DND-41 (cell line): ENCODE measurements around the gene DYNC1H1.

ENCODE experiments used
- ATAC-seq: fragments of 200-7000 bp; cut with Tn5 transposase; 3 replicates; pipeline ENCODE4 v1.9.1; 2021; ENCODE audit warnings: low read depth; ENCODE audit not compliant: insufficient read depth
- DNase-seq: peaks from one replicate; pipeline ENCODE4 v3.0.0-alpha.2; 2020
- H2AFZ ChIP-seq: 2 replicates; pipeline ENCODE4 v1.6.0; 2012; ENCODE audit warnings: low read depth, low read length
- H3K27ac ChIP-seq: 2 replicates; pipeline ENCODE4 v1.5.1; 2012; ENCODE audit warnings: low read length, inconsistent platforms
- H3K27me3 ChIP-seq: fragments of 200-600 bp; sonication (generic); 2 replicates; pipeline ENCODE4 v1.6.0; 2012; ENCODE audit warnings: low read length, mild to moderate bottlenecking, inconsistent platforms; ENCODE audit not compliant: insufficient read depth, poor library complexity
- H3K36me3 ChIP-seq: 2 replicates; pipeline ENCODE4 v1.5.1; 2012; ENCODE audit warnings: low read length, inconsistent platforms; ENCODE audit not compliant: insufficient read depth
- H3K4me1 ChIP-seq: 2 replicates; pipeline ENCODE4 v1.5.1; 2012; ENCODE audit warnings: mild to moderate bottlenecking, low read length; ENCODE audit not compliant: insufficient read depth
- H3K4me2 ChIP-seq: 2 replicates; pipeline ENCODE4 v1.6.0; 2012; ENCODE audit warnings: mild to moderate bottlenecking, moderate library complexity, low read length, inconsistent platforms; ENCODE audit not compliant: insufficient read depth
- H3K4me3 ChIP-seq, 2 experiments: fragments of 200-600 bp in 1 of 2; shearing (Covaris generic) in 1 of 2; 2 replicates each; pipeline ENCODE4 v1.5.1; 2012 to 2016; ENCODE audit warnings: inconsistent platforms in 2 of 2, low read length in 2 of 2, mild to moderate bottlenecking in 2 of 2, low read depth in 1 of 2, moderate library complexity in 1 of 2
- H3K79me2 ChIP-seq: 2 replicates; pipeline ENCODE4 v1.6.0; 2012; ENCODE audit warnings: low read length, inconsistent platforms; ENCODE audit not compliant: insufficient read depth
- H3K9ac ChIP-seq: 2 replicates; pipeline ENCODE4 v1.6.0; 2012; ENCODE audit warnings: low read depth, mild to moderate bottlenecking, inconsistent platforms, low read length, moderate library complexity
- H3K9me3 ChIP-seq: 2 replicates; pipeline ENCODE4 v1.5.1; 2012; ENCODE audit warnings: low read length, moderate library complexity, mild to moderate bottlenecking, inconsistent platforms; ENCODE audit not compliant: insufficient read depth, severe bottlenecking
- H4K20me1 ChIP-seq: 2 replicates; pipeline ENCODE4 v1.6.0; 2012; ENCODE audit warnings: low read length; ENCODE audit not compliant: insufficient read depth
- EZH2 ChIP-seq: IDR thresholded peaks from 3 replicates; pipeline ENCODE4 v1.6.1; 2012; ENCODE audit warnings: borderline replicate concordance, low read depth, mild to moderate bottlenecking, moderate library complexity, low read length, inconsistent platforms; ENCODE audit not compliant: severe bottlenecking
- TF ChIP-seq, protein P1 (sequence below): IDR thresholded peaks from 2 replicates; pipeline ENCODE4 v1.5.1; 2012; ENCODE audit warnings: borderline replicate concordance, low read length, moderate library complexity, mild to moderate bottlenecking; ENCODE audit not compliant: poor library complexity, severe bottlenecking; ENCODE audit errors: extremely low read depth

DYNC1H1 gene

DNA sequence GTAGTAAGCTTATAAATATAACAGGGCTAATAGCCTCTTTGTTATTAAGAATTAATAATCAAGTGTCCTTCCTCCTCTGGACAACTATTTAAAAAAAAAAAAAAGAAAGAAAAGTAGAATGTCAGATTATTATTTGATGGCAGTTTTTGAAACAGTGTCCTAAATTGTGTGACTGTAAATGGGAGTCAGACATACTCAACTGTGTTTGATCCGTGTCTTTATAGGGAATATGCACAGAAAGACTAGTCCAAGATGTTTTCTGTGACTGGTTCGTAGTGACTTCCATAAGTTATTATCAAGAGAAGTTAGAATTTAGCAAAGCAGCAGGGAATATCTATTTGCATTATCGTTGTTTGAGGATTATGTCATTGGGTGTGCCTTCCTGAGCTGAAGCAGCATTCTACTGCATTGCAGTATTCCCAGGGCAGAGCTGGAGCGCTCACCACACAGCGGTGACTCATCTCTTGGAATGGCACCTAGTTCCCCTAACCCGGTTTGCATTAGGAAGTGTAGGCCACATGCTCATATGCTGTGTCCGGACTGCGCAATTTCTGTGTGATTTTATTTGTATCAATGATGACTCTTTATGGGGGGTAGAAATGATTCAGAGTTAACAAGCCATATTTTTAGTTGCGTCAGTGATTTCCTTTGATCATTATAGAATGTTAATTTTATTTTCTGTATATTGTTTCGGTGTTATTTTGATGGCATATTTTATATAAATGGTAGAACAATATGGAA is 7.9 kb downstream of the DYNC1H1 start:
- Histone ChIP-seq H2AFZ (no peak overlapping the region), H3K4me2 (no peak overlapping the region), H3K9ac (no peak overlapping the region), H3K27me3 (no peaks in the 10 kb centered on the region), H3K4me1 (peaks cover 14% of the 10 kb centered on the region), H3K27ac (no peak overlapping the region), H3K36me3 (peaks cover 56% of the 10 kb centered on the region), H4K20me1 (peaks cover 58% of the 10 kb centered on the region), H3K9me3 (no peaks in the 10 kb centered on the region), H3K4me3 (no peak overlapping the region), H3K79me2 (peaks cover 89% of the 10 kb centered on the region)
- no peak for TF ChIP-seq EZH2
- TF ChIP-seq, protein P1, sequence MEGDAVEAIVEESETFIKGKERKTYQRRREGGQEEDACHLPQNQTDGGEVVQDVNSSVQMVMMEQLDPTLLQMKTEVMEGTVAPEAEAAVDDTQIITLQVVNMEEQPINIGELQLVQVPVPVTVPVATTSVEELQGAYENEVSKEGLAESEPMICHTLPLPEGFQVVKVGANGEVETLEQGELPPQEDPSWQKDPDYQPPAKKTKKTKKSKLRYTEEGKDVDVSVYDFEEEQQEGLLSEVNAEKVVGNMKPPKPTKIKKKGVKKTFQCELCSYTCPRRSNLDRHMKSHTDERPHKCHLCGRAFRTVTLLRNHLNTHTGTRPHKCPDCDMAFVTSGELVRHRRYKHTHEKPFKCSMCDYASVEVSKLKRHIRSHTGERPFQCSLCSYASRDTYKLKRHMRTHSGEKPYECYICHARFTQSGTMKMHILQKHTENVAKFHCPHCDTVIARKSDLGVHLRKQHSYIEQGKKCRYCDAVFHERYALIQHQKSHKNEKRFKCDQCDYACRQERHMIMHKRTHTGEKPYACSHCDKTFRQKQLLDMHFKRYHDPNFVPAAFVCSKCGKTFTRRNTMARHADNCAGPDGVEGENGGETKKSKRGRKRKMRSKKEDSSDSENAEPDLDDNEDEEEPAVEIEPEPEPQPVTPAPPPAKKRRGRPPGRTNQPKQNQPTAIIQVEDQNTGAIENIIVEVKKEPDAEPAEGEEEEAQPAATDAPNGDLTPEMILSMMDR: no peak
- DNase-seq (no peak), ATAC-seq (no peak)

DNA sequence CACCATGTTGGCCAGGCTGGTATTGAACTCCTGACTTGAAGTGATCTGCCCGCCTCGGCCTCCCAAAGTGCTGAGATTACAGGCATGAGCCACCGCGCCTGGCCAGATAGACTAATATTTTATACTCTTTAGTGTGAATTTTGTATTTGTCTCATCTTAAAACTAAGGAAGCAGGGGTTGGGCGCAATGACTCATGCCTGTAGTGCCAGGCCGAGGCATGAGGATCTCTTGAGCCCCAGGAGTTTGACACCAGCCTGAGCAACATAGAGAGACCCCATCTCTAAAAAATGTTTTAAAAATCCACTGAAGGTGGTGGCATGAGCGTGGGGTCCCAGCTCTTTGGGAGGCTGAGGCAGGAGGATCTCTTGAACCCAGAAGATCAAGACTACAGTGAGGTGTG is 9.0 kb downstream of the DYNC1H1 start:
- Histone ChIP-seq H2AFZ (no peak overlapping the region), H3K79me2 (peaks cover 83% of the 10 kb centered on the region), H3K4me2 (no peak overlapping the region), H3K27ac (no peak overlapping the region), H3K27me3 (no peaks in the 10 kb centered on the region), H3K4me1 (peaks cover 5% of the 10 kb centered on the region; the same call in 1 of the 2 replicates), H3K36me3 (peaks cover 57% of the 10 kb centered on the region), H3K9ac (no peak overlapping the region), H4K20me1 (peaks cover 57% of the 10 kb centered on the region), H3K9me3 (no peaks in the 10 kb centered on the region), H3K4me3 (no peak overlapping the region)
- ATAC-seq: no peak
- TF ChIP-seq, protein P1: no peak
- no peak for TF ChIP-seq EZH2
- DNase-seq: no peak

DNA sequence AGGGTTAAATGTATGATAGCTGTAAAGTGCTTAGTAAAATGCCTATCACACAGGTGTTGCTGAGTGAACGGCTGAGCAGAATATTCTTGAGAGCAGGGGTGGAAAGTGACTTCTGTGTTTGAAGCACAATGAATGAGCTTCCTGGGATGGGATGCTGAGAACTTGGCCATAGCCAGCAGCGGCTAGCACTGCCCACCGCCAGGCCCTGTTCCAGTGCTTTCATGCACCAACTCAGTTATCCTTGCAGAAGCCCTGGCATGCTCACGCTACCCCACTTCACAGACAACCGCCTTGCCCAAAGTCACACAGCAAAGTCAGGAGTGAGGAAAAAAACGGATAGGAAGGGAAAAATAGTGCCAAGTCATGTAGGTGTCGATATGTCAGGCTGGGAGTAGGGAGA is 10.9 kb downstream of the DYNC1H1 start:
- no peaks in the 10 kb centered on the region for H3K4me1 ChIP-seq
- TF ChIP-seq, protein P1: no peak
- no peak for TF ChIP-seq EZH2
- H3K9me3 ChIP-seq: no peaks in the 10 kb centered on the region
- H3K27ac ChIP-seq: no peak overlapping the region
- H3K36me3 ChIP-seq: peaks cover 64% of the 10 kb centered on the region
- H4K20me1 ChIP-seq: peaks cover 45% of the 10 kb centered on the region
- DNase-seq: no peak
- no peaks in the 10 kb centered on the region for H3K27me3 ChIP-seq
- no peak overlapping the region for H3K4me2 ChIP-seq
- no peak overlapping the region for H3K4me3 ChIP-seq
- no peak overlapping the region for H2AFZ ChIP-seq
- H3K79me2 ChIP-seq: peaks cover 66% of the 10 kb centered on the region
- no peak overlapping the region for H3K9ac ChIP-seq
- no peak for ATAC-seq
